ENCODE results near the gene KDM2B. TPM values are rescaled to one million over a fixed set of nuclear protein-coding genes. Genes with fewer than 3 reads are reported as not detected.

The KDM2B gene
- total and polyA plus RNA-seq, 2 donors (not counting 3 experiments of a cell fraction or from before 2014, with no cell fraction given): 26.8 to 37.3 TPM

- DNase-seq (ENCODE audit: low read depth, low spot score) (no peak), FAIRE-seq (no peak)
- no peak overlapping the region for H3K4me2 ChIP-seq (ENCODE audit: insufficient read depth, low read length)
- no peak overlapping the region for H3K4me3 ChIP-seq (replicated peaks in 1 of 3; ENCODE audit: insufficient read depth in 1 of 3, low read depth in 1 of 3, low read length in 3 of 3)
- no peaks in the 10 kb centered on the region for H4K20me1 ChIP-seq (replicated peaks; ENCODE audit: control insufficient read depth, extremely low read depth, insufficient read depth, low read length)
- POLR2A ChIA-PET: no interaction called here
- intact Hi-C loops (cut with micrococcal nuclease) (no loop called here), dilution Hi-C loops (cut with MboI; ENCODE audit: extremely low pct_ligation_motif_present, low sequenced_read_pairs) (no loop called here)
- CTCF ChIA-PET: interaction anchor here (0.8 to 1.5 kb wide), 3 partner anchors 12 to 120 kb away, joined by 3 to 5 read pairs (median 4); no protein-coding TSS in a partner anchor
- H3K9ac ChIP-seq (replicated peaks; ENCODE audit: extremely low read depth, insufficient read depth, low read length): no peak overlapping the region
- H3K79me2 ChIP-seq (ENCODE audit: control insufficient read depth, insufficient read depth, low read length): peaks cover 40% of the 10 kb centered on the region
- no peak overlapping the region for H2AFZ ChIP-seq (ENCODE audit: low read depth, low read length)
- H3K36me3 ChIP-seq (ENCODE audit: control insufficient read depth in 2 of 2, extremely low read depth in 1 of 2, insufficient read depth in 2 of 2, low read length in 2 of 2): no peaks in the 10 kb centered on the region
- H3K9me3 ChIP-seq (replicated peaks; ENCODE audit: control insufficient read depth, insufficient read depth, low read length): no peaks in the 10 kb centered on the region
- H3K9me1 ChIP-seq (replicated peaks; ENCODE audit: control insufficient read depth, extremely low read depth, insufficient read depth, low read length): no peaks in the 10 kb centered on the region
- TF ChIP-seq MYC (IDR thresholded peaks at IDR 0.05; ENCODE audit: low read depth, low read length) (no peak), CTCF (IDR thresholded peaks at IDR 0.05; ENCODE audit: extremely low read depth in 1 of 2, insufficient read depth in 1 of 2, low read depth in 1 of 2, low read length in 2 of 2) (no peak)
- peaks cover 7% of the 10 kb centered on the region for H3K4me1 ChIP-seq (ENCODE audit: control insufficient read depth, extremely low read depth, insufficient read depth, low read length)
- no TSS peak for BruUV-seq (replicated peaks)
- no peak overlapping the region for H3K27ac ChIP-seq (ENCODE audit: insufficient read depth, low read depth, low read length)
- no peaks in the 10 kb centered on the region for H3K27me3 ChIP-seq (ENCODE audit: control insufficient read depth in 2 of 2, insufficient read depth in 2 of 2, low read length in 2 of 2)
Measured at GRCh38 chr12:121454921-121455320, 125.9 kb downstream of the KDM2B start.

GRCh38 chr12:121453629-121454028 is 127.2 kb downstream of the KDM2B start:
- FAIRE-seq (no peak), DNase-seq (ENCODE audit: low read depth, low spot score) (no peak)
- Histone ChIP-seq H3K9me1 (replicated peaks; ENCODE audit: control insufficient read depth, extremely low read depth, insufficient read depth, low read length) (no peaks in the 10 kb centered on the region), H3K4me3 (replicated peaks in 1 of 3; ENCODE audit: insufficient read depth in 1 of 3, low read depth in 1 of 3, low read length in 3 of 3) (no peak overlapping the region), H3K79me2 (ENCODE audit: control insufficient read depth, insufficient read depth, low read length) (peaks cover 41% of the 10 kb centered on the region), H3K9me3 (replicated peaks; ENCODE audit: control insufficient read depth, insufficient read depth, low read length) (no peaks in the 10 kb centered on the region), H3K4me2 (ENCODE audit: insufficient read depth, low read length) (no peak overlapping the region), H3K36me3 (ENCODE audit: control insufficient read depth in 2 of 2, extremely low read depth in 1 of 2, insufficient read depth in 2 of 2, low read length in 2 of 2) (peaks cover 0 to 2% of the 10 kb centered on the region in 2 experiments), H3K27ac (ENCODE audit: insufficient read depth, low read depth, low read length) (no peak overlapping the region), H2AFZ (ENCODE audit: low read depth, low read length) (no peak overlapping the region), H3K9ac (replicated peaks; ENCODE audit: extremely low read depth, insufficient read depth, low read length) (no peak overlapping the region), H3K27me3 (ENCODE audit: control insufficient read depth in 2 of 2, insufficient read depth in 2 of 2, low read length in 2 of 2) (no peaks in the 10 kb centered on the region), H3K4me1 (ENCODE audit: control insufficient read depth, extremely low read depth, insufficient read depth, low read length) (peaks cover 7% of the 10 kb centered on the region), H4K20me1 (replicated peaks; ENCODE audit: control insufficient read depth, extremely low read depth, insufficient read depth, low read length) (no peaks in the 10 kb centered on the region)
- intact Hi-C loops (cut with micrococcal nuclease) (no loop called here), dilution Hi-C loops (cut with MboI; ENCODE audit: extremely low pct_ligation_motif_present, low sequenced_read_pairs) (no loop called here)
- BruUV-seq (replicated peaks): no TSS peak
- CTCF ChIA-PET: interaction anchor here (1.1 to 1.5 kb wide), 2 partner anchors 11 kb away, joined by 5 to 8 read pairs; no protein-coding TSS in a partner anchor
- POLR2A ChIA-PET: no interaction called here
- TF ChIP-seq CTCF (IDR thresholded peaks at IDR 0.05; ENCODE audit: extremely low read depth in 1 of 2, insufficient read depth in 1 of 2, low read depth in 1 of 2, low read length in 2 of 2) (no peak), POLR2A (IDR thresholded peaks at IDR 0.05; ENCODE audit: low read depth, low read length) (no peak), MAX (IDR thresholded peaks at IDR 0.05; ENCODE audit: insufficient read depth, insufficient read length) (no peak)
